ENCODE measurements around the gene ATP2C2.

The ATP2C2 gene

DNA sequence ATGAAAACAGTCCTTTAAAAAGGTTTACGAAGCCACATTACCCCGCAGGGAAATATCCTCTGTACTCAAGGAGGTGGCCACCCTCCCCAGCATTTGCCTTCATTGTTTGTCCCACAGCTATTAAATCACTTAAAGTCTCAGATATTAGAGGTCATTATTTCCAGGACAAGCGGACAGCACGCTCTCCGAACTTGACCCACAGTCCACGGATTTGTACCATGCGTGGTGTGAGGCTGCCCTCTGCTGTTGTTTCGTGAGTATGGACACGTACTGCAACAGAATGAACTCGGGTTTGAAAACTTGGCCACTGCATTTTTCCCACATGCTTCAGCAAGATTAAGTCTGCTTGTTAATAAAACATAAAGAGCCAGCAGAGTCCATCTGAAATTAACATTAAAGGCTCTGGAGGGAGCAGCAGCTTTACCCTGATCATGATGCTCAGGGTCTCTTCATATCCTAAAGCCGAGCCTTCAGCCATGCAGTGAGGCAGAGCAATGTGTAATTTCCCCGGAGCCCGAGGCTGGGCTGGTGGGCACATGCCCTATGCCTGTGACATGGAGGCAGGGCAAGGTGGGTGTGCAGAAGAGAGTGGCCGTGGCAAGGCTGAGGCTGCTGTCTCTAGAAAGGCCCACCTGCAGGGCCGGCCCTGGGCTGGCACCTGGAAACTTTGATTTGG is 116.4 kb downstream of the ATP2C2 start:
- DNase-seq (ENCODE audit: low read depth): peak; percentile 44
- TF ChIP-seq CTCF (IDR thresholded peaks at IDR 0.05; ENCODE audit: insufficient read depth, low read depth, low read length, missing control alignments): peak; percentile 74
- H3K4me3 ChIP-seq (ENCODE audit: low read length): no peak overlapping the region

DNA sequence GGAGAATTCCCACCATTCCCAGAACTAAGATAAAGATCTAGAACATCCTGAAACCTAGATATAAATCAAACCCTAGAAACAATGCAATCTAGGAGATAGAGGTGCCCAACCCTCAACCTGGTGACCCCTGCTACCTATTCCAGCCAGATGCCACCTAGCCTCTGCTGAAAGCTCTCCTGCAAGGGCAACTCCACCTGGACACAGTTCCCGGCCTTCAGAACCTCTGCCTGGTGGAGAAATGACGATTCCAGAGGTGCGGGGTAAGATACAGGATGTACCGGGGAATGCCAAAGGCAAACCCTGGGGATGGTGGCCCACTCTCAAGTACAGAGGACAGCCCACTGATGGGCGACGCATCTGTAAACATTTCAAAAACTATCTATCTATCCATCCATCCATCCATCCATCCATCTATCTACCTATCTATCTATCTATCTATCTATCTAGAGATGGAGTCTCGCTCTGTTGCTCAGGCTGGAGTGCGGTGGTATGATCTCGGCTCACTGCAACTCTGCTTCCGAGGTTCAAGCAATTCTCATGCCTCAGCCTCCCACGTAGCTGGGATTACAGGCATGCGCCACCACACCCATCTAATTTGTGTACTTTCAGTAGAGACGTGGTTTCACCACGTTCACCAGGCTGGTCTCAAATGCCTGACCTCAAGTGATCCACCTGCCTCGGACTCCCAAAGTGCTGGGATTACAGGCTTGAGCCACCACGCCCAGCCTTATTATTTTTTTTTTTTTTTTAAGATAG is 117.1 kb downstream of the ATP2C2 start:
- no peak overlapping the region for H3K4me3 ChIP-seq (ENCODE audit: low read length)
- DNase-seq (ENCODE audit: low read depth): no peak
- no peak for TF ChIP-seq CTCF (IDR thresholded peaks at IDR 0.05; ENCODE audit: insufficient read depth, low read depth, low read length, missing control alignments)

DNA sequence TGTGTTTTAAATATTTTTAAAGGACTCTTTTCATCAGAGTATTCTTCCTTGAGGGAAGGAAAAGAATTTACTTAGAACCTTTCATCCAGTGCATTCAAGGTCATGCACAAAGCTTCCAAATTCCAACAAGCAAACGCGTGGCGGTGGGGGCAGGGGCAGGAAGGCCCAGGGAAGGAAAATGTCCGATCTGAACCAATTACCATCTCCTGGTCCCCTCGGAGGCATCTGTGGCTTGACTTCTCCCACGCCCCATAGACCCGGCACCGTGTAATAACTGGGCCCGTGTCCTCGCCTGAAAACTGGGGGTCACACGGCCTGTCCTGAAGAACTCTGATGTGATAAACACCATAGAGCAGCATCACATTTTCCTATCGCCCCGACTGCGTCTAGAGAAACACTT is 117.8 kb downstream of the ATP2C2 start:
- no peak for DNase-seq (ENCODE audit: low read depth)
- no peak overlapping the region for H3K4me3 ChIP-seq (ENCODE audit: low read length)
- no peak for TF ChIP-seq CTCF (IDR thresholded peaks at IDR 0.05; ENCODE audit: insufficient read depth, low read depth, low read length, missing control alignments)

DNA sequence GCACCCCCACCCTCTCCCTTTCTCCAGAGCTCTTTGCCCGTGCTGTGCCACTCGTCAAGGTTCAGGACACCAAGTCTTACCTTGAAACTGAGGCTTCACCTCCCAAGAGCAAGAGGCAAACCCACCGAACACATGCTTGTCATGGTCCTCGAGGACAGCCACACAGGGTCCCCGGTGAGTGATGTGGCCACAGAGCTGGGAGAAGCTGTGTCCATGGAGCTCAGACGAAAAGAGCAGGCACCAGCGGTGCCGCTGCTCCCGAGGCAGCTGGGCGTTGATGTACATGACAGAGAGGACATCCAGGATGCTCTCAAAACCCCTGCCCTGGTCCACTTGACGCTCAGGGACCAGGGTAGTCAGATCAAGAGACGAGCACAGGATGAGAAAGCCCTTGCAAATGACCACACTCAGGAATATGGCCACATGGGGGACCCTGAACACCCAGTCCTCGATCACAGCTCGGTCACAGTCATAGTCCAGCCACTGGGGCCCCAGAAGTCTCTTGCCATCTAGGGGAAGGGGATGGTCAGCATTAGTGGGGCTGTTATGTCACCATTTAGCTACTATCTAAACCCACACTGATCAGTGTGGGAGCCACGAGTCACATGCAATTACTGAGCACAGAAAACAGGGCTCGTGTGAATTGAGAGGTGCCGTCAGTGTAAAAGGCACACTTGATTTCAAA is 118.4 kb downstream of the ATP2C2 start:
- TF ChIP-seq CTCF (IDR thresholded peaks at IDR 0.05; ENCODE audit: insufficient read depth, low read depth, low read length, missing control alignments): no peak
- H3K4me3 ChIP-seq (ENCODE audit: low read length): no peak overlapping the region
- DNase-seq (ENCODE audit: low read depth): no peak

DNA sequence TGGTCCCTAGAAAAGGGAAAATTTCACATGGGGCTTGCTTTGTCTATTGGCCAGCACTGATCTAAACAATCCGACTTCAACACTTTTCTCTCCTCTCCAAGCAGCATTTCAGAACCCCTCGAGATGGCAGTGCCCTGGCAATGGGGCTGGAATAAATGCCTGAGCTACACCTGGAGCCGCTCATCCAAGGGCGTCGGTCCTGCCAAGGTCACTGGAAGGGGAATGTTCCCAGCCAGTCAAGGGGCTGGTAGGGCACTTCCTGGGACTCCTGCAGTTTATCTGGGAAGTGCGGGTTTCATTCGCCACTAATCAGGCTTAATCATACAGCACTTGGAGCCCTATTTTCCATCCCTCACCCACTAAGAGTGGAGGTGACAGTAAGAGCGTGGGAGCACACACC is 119.0 kb downstream of the ATP2C2 start:
- no peak for DNase-seq (ENCODE audit: low read depth)
- no peak overlapping the region for H3K4me3 ChIP-seq (ENCODE audit: low read length)
- no peak for TF ChIP-seq CTCF (IDR thresholded peaks at IDR 0.05; ENCODE audit: insufficient read depth, low read depth, low read length, missing control alignments)

GRCh38 chr16:84489131-84489530 is 120.8 kb downstream of the ATP2C2 start:
- TF ChIP-seq CTCF (IDR thresholded peaks at IDR 0.05; ENCODE audit: insufficient read depth, low read depth, low read length, missing control alignments): no peak
- no peak overlapping the region for H3K4me3 ChIP-seq (ENCODE audit: low read length)
- no peak for DNase-seq (ENCODE audit: low read depth)

Data from epithelial cell of esophagus (primary cell).